ENCODE results near the gene LRRC4C.

DNA sequence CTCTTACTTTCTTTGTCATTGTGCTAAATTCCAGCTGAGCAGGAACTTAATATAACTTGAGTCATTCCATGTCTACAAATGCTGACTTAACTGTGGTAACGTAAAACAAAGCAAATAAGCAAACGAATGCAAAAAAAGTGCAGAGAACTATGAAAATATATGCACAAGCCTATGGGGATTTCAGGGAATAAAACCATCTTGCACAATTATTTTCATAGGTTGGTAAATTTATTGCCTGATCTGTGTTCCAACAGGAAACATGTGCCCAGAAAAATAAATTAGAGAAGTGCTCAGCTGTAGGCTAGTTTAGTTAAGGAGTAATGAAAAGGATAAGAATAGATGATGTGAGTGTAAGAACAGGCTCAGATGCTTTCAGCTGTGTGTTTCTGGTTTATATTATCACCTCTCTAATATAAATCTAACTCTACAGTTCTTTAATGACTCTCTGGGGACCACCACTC is 1169.3 kb downstream of the LRRC4C start:
- TF ChIP-seq POLR2A (IDR thresholded peaks at IDR 0.05; ENCODE audit: low read depth, low read length) (no peak), PAX5 (IDR thresholded peaks at IDR 0.05; ENCODE audit: insufficient read depth, low read length, severe bottlenecking) (no peak), TAF1 (IDR thresholded peaks at IDR 0.05; ENCODE audit: low read depth, low read length) (no peak)

All from GM12891 (cell line).